Esophagus muscularis mucosa (tissue), 4 donors: ENCODE measurements around the gene RNF34. TPM values are rescaled to one million over a fixed set of nuclear protein-coding genes. Genes with fewer than 3 reads are reported as not detected.

Experiments used
- DNase-seq: peaks from one replicate; pipeline ENCODE4 v3.0.0-alpha.2; 2017; ENCODE audit errors: extremely low spot score
- H3K27ac ChIP-seq, 4 donors: fragments of 200-600 bp; sonication (generic); replicated peaks in 1 of 4; 1 replicate in 3 of 4; 2 replicates in 1 of 4; pipeline ENCODE4 v1.5.1; 2016 to 2019; ENCODE audit warnings: mild to moderate bottlenecking in 1 of 4
- H3K27me3 ChIP-seq, 4 donors: fragments of 200-600 bp; sonication (generic); one replicate each; pipeline versions ENCODE4 v1.5.1 to v1.6.0; 2016 to 2019
- H3K36me3 ChIP-seq, 4 donors: fragments of 200-600 bp; sonication (generic); one replicate each; pipeline ENCODE4 v1.5.1; 2016 to 2019
- H3K4me1 ChIP-seq, 4 donors: fragments of 200-600 bp; sonication (generic); one replicate each; pipeline ENCODE4 v1.5.1; 2016 to 2019
- H3K4me3 ChIP-seq, 4 donors: fragments of 200-600 bp; sonication (generic); 1 replicate in 2 of 4; 2 replicates in 2 of 4; pipeline ENCODE4 v1.5.1; 2016 to 2019; ENCODE audit warnings: mild to moderate bottlenecking in 4 of 4, moderate library complexity in 1 of 4
- H3K9me3 ChIP-seq, 4 donors: fragments of 200-600 bp; sonication (generic); 1 replicate in 3 of 4; 2 replicates in 1 of 4; pipeline ENCODE4 v1.5.1; 2016 to 2019
- EP300 ChIP-seq: sonication (generic); formaldehyde crosslinking; IDR thresholded peaks from one replicate; pipeline ENCODE4 v1.6.1; 2017; ENCODE audit warnings: antibody characterized with exemption
- POLR2A ChIP-seq: fragments of 450-650 bp; IDR thresholded peaks from one replicate; pipeline ENCODE4 v1.6.1; 2017; ENCODE audit warnings: antibody characterized with exemption, moderate library complexity, mild to moderate bottlenecking, low read depth
- POLR2AphosphoS5 ChIP-seq, 2 donors: sonication (generic); formaldehyde crosslinking; IDR thresholded peaks; one replicate each; pipeline ENCODE4 v1.6.1; 2017; ENCODE audit warnings: antibody characterized with exemption in 2 of 2
- WGBS: methylation state at CpG from one replicate; pipeline ENCODE4 v1.1.5; 2018; 5-methylcytosine and 5-hydroxymethylcytosine counted together
- intact Hi-C: fragments of 100-400 bp; cut with DNase I; formaldehyde crosslinking; loops from one replicate; pipeline ENCODE4 v1.15.1; 2023
- total RNA-seq, 4 donors: library from RNA; depleted of rRNA; stranded (reverse); fragments of >200 nt; gene quantifications; one replicate each; pipeline versions ENCODE4 v1.1.0 to v1.2.1, GENCODE V29; 2016
- TF ChIP-seq, protein P1 (sequence below), 3 experiments: fragments of 200-600 bp in 2 of 3; fragments of 450-650 bp in 1 of 3; sonication (generic) in 2 of 3; IDR thresholded peaks; one replicate each; pipeline ENCODE4 v1.5.1; 2017 to 2019; ENCODE audit warnings: antibody characterized with exemption in 3 of 3, mild to moderate bottlenecking in 2 of 3, moderate library complexity in 1 of 3

Gene RNF34
- total RNA-seq, 4 donors from 2014 or later, result 39.6 to 69.9 (median 46.6) TPM

DNA sequence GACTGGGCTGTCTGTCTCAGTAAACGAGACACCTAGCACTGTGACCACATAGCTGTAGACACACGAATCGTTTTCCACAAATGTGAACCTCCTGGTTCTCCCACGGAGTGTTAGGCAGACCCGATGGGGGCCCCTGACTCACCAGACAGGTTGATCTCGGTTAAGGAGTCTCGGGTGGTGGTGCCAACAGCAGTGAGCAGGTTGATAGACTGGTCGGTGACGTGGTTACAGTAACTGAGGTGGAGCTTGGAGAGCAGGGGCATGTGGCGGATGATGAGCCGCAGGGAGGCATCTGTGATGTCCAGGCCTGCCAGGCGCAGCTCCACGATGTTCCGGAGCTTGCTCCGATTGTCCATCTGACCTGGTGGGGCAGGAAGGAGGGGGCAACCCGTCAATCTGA is 39.8 kb downstream of the RNF34 start:
- H3K9me3 ChIP-seq, result no peaks in the 10 kb centered on the region
- H3K27ac ChIP-seq, result no peak overlapping the region
- intact Hi-C loops, result loop anchor here (5.0 kb wide), 1 partner anchor 87 kb away; the partner anchor contains the start of gene ANAPC5
- H3K36me3 ChIP-seq, result peaks cover 16 to 81% (median 64%) of the 10 kb centered on the region in 4 donors
- H3K4me3 ChIP-seq, result no peak overlapping the region
- H3K27me3 ChIP-seq, result no peaks in the 10 kb centered on the region
- DNase-seq, result no peak
- TF ChIP-seq POLR2A (no peak), POLR2AphosphoS5 (IDR thresholded peaks at IDR 0.05) (no peak), EP300 (no peak)
- TF ChIP-seq, protein P1, sequence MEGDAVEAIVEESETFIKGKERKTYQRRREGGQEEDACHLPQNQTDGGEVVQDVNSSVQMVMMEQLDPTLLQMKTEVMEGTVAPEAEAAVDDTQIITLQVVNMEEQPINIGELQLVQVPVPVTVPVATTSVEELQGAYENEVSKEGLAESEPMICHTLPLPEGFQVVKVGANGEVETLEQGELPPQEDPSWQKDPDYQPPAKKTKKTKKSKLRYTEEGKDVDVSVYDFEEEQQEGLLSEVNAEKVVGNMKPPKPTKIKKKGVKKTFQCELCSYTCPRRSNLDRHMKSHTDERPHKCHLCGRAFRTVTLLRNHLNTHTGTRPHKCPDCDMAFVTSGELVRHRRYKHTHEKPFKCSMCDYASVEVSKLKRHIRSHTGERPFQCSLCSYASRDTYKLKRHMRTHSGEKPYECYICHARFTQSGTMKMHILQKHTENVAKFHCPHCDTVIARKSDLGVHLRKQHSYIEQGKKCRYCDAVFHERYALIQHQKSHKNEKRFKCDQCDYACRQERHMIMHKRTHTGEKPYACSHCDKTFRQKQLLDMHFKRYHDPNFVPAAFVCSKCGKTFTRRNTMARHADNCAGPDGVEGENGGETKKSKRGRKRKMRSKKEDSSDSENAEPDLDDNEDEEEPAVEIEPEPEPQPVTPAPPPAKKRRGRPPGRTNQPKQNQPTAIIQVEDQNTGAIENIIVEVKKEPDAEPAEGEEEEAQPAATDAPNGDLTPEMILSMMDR (IDR thresholded peaks at IDR 0.05), result no peak
- WGBS, result 93% methylated on average over 16 of the region's 16 CpGs
- peaks cover 5 to 20% (median 12%) of the 10 kb centered on the region in 4 donors for H3K4me1 ChIP-seq

DNA sequence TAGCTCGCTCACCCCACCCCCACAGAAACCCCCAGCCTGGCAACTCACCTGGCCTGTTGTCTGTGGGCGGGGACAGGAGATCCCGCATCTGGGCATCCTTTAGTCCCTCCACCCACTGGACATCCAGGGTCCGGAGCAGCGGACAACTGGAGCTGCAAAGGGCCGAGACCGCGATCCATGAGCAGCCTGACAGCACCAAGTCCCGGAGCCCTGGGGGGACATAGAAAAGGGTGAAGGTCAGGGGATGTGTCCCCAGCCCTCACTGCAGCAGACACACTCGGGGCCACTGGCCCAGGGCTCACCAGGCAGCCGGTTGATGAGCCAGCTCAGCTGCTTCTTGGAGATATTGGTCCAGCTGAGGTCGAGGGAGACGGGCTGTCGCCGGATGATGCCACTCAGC is 40.9 kb downstream of the RNF34 start:
- 97% methylated on average over 5 of the region's 15 CpGs for WGBS
- H3K4me3 ChIP-seq, result no peak overlapping the region
- no peak for DNase-seq
- H3K4me1 ChIP-seq, result peaks cover 5 to 20% (median 12%) of the 10 kb centered on the region in 4 donors
- intact Hi-C loops, result loop anchor here (5.0 kb wide), 1 partner anchor 88 kb away; the partner anchor contains the start of gene ANAPC5
- TF ChIP-seq POLR2AphosphoS5 (IDR thresholded peaks at IDR 0.05) (no peak), EP300 (no peak), POLR2A (no peak)
- TF ChIP-seq, protein P1 (IDR thresholded peaks at IDR 0.05), result no peak
- no peaks in the 10 kb centered on the region for H3K9me3 ChIP-seq
- peaks cover 16 to 78% (median 61%) of the 10 kb centered on the region in 4 donors for H3K36me3 ChIP-seq
- no peaks in the 10 kb centered on the region for H3K27me3 ChIP-seq
- H3K27ac ChIP-seq, result no peak overlapping the region

DNA sequence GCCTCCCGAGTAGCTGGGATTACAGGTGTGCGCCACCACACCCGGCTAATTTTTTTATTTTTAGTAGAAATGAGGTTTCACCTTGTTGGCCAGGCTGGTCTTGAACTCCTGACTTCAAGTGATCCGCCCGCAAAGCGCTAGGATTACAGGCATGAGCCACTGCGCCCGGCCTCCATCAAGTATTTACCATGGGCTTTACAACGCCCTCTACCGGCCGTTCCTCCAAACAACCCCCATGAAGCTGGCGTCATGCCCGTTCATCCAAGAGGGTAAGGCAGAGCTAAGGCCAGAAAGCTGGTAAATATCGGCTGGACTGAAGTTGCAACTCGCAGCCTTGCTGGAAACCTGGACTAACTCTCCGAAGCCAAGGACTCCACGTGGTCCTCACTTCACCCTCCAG is 41.6 kb downstream of the RNF34 start:
- H3K9me3 ChIP-seq, result no peaks in the 10 kb centered on the region
- TF ChIP-seq, protein P1 (IDR thresholded peaks at IDR 0.05), result no peak
- no peak for TF ChIP-seq POLR2A
- no peak for TF ChIP-seq POLR2AphosphoS5 (IDR thresholded peaks at IDR 0.05)
- TF ChIP-seq EP300, result no peak
- 98% methylated on average over 14 of the region's 17 CpGs for WGBS
- H3K27me3 ChIP-seq, result no peaks in the 10 kb centered on the region
- H3K36me3 ChIP-seq, result peaks cover 16 to 75% (median 59%) of the 10 kb centered on the region in 4 donors
- intact Hi-C loops, result loop anchor here (5.0 kb wide), 1 partner anchor 89 kb away; the partner anchor contains the start of gene ANAPC5
- DNase-seq, result no peak
- no peak overlapping the region for H3K27ac ChIP-seq
- peaks cover 5 to 20% (median 12%) of the 10 kb centered on the region in 4 donors for H3K4me1 ChIP-seq
- no peak overlapping the region for H3K4me3 ChIP-seq

DNA sequence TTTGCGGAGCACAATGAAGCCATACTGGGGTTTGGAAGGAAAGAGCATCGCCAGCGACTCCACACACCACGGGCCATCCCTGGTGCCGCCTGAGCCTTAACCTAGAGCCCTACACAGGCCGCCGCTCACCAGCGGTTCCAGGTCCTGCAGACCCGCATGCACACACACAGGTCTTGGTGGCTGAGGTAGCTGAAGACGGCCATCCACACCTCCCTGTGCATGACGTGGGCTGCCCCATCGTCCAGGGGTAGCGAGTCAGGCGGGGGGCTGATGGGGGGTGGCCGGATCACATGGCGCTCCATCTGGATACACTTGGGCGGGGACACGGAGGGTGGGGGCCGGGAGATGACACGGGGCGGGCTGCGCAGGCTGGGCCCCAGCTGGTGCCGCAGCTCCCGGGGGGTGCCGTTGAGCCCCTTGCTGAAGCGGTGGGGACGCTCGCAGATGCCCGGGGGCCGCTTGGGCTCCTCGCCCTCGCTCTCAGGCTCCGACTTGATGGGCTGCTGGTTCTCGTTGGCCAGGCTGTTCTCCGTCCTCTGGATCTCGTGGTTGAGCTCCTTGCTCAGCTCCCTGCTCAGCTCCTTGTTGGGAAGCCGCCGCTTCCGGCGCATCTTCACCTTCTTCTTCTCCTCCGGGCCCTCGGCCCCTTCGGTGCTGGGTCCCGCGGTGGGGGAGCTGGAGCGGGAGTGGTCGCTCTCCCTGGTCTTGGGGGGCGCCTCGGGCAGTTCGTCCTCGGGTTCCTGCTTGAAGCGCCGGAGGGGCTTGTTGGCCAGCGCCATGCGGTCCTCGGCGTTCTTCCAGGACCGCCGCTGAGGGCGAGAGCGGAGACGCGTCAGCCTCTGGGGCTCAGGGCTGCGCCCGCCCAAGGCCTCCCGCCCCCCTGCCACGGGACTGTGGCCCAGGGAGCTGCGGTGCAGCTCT is 42.4 kb downstream of the RNF34 start:
- H3K36me3 ChIP-seq, result peaks cover 16 to 75% (median 56%) of the 10 kb centered on the region in 4 donors
- H3K4me3 ChIP-seq, result no peak overlapping the region
- intact Hi-C loops, result loop anchor here (5.0 kb wide), 1 partner anchor 90 kb away; the partner anchor contains the start of gene ANAPC5
- H3K4me1 ChIP-seq, result peaks cover 5 to 20% (median 12%) of the 10 kb centered on the region in 4 donors
- H3K27me3 ChIP-seq, result no peaks in the 10 kb centered on the region
- WGBS, result 93% methylated on average over 37 of the region's 68 CpGs
- no peak for DNase-seq
- TF ChIP-seq, protein P1 (IDR thresholded peaks at IDR 0.05), result no peak
- no peak for TF ChIP-seq EP300
- TF ChIP-seq POLR2AphosphoS5 (IDR thresholded peaks at IDR 0.05), result no peak
- TF ChIP-seq POLR2A, result no peak
- no peak overlapping the region for H3K27ac ChIP-seq
- H3K9me3 ChIP-seq, result no peaks in the 10 kb centered on the region
